Peyer's patch (tissue), 4 donors: ENCODE data around the gene CADM1. TPM values are rescaled to one million over a fixed set of nuclear protein-coding genes. Genes with fewer than 3 reads are reported as not detected.

Experiments
- DNase-seq, 3 donors: peaks; one replicate each; pipeline ENCODE4 v3.0.0-alpha.2; 2017 to 2019
- H3K27ac ChIP-seq, 4 donors: fragments of 200-600 bp; sonication (generic); one replicate each; pipeline ENCODE4 v1.5.1; 2016 to 2019
- H3K27me3 ChIP-seq, 2 donors: fragments of 200-600 bp; sonication (generic); one replicate each; pipeline ENCODE4 v1.5.1; 2019
- H3K36me3 ChIP-seq, 3 donors: fragments of 200-600 bp; sonication (generic); one replicate each; pipeline ENCODE4 v1.5.1; 2016 to 2019
- H3K4me1 ChIP-seq, 4 donors: fragments of 200-600 bp; sonication (generic); one replicate each; pipeline ENCODE4 v1.5.1; 2016 to 2019
- H3K4me3 ChIP-seq, 4 donors: fragments of 200-600 bp; sonication (generic); 1 replicate in 3 of 4; 2 replicates in 1 of 4; pipeline ENCODE4 v1.5.1; 2016 to 2019; ENCODE audit warnings: mild to moderate bottlenecking in 1 of 4
- H3K9me3 ChIP-seq, 4 donors: fragments of 200-600 bp; sonication (generic); one replicate each; pipeline ENCODE4 v1.5.1; 2016 to 2019; ENCODE audit warnings: mild to moderate bottlenecking in 1 of 4
- CTCF ChIP-seq, 6 experiments: fragments of 450-650 bp in 4 of 6; fragments of 200-600 bp in 2 of 6; sonication (generic) in 1 of 6; IDR thresholded peaks; one replicate each; pipeline ENCODE4 v1.5.1; 2017 to 2019; ENCODE audit warnings: antibody characterized with exemption in 6 of 6, mild to moderate bottlenecking in 3 of 6, moderate library complexity in 1 of 6
- POLR2A ChIP-seq, 2 donors: fragments of 450-650 bp; IDR thresholded peaks; one replicate each; pipeline ENCODE4 v1.5.1; 2017; ENCODE audit warnings: antibody characterized with exemption in 2 of 2, mild to moderate bottlenecking in 2 of 2, moderate library complexity in 2 of 2
- total RNA-seq, 4 donors: library from RNA; depleted of rRNA; stranded (reverse); fragments of >200 nt; gene quantifications; one replicate each; pipeline ENCODE4 v1.1.0, GENCODE V29; 2016

CADM1 gene
- total RNA-seq, 4 donors from 2014 or later, result 0.38 to 8.3 (median 2.5) TPM

GRCh38 chr11:115460512-115460911 lies 43.7 kb downstream of the CADM1 start:
- Histone ChIP-seq H3K4me1 (no peaks in the 10 kb centered on the region), H3K4me3 (no peak overlapping the region), H3K27me3 (no peaks in the 10 kb centered on the region), H3K27ac (no peak overlapping the region), H3K9me3 (no peaks in the 10 kb centered on the region), H3K36me3 (no peaks in the 10 kb centered on the region)
- DNase-seq, result no peak
- TF ChIP-seq POLR2A (IDR thresholded peaks at IDR 0.05) (no peak), CTCF (IDR thresholded peaks at IDR 0.05) (no peak)

- no peak overlapping the region for H3K4me3 ChIP-seq
- no peaks in the 10 kb centered on the region for H3K36me3 ChIP-seq
- H3K27me3 ChIP-seq, result no peaks in the 10 kb centered on the region
- DNase-seq, result no peak
- H3K9me3 ChIP-seq, result no peaks in the 10 kb centered on the region
- TF ChIP-seq CTCF (IDR thresholded peaks at IDR 0.05) (no peak), POLR2A (IDR thresholded peaks at IDR 0.05) (no peak)
- H3K4me1 ChIP-seq, result no peaks in the 10 kb centered on the region
- H3K27ac ChIP-seq, result no peak overlapping the region
Observed at GRCh38 chr11:115459563-115459962, 44.7 kb downstream of the CADM1 start.

GRCh38 chr11:115458877-115459276 lies 45.3 kb downstream of the CADM1 start:
- no peak overlapping the region for H3K4me3 ChIP-seq
- H3K9me3 ChIP-seq, result no peaks in the 10 kb centered on the region
- TF ChIP-seq POLR2A (IDR thresholded peaks at IDR 0.05) (no peak), CTCF (IDR thresholded peaks at IDR 0.05) (no peak)
- H3K36me3 ChIP-seq, result no peaks in the 10 kb centered on the region
- DNase-seq, result no peak
- no peak overlapping the region for H3K27ac ChIP-seq
- no peaks in the 10 kb centered on the region for H3K27me3 ChIP-seq
- H3K4me1 ChIP-seq, result no peaks in the 10 kb centered on the region

GRCh38 chr11:115456019-115456418 lies 48.2 kb downstream of the CADM1 start:
- no peaks in the 10 kb centered on the region for H3K27me3 ChIP-seq
- H3K9me3 ChIP-seq, result no peaks in the 10 kb centered on the region
- no peak overlapping the region for H3K27ac ChIP-seq
- DNase-seq, result no peak
- no peaks in the 10 kb centered on the region for H3K36me3 ChIP-seq
- TF ChIP-seq POLR2A (IDR thresholded peaks at IDR 0.05) (no peak), CTCF (IDR thresholded peaks at IDR 0.05) (no peak)
- no peaks in the 10 kb centered on the region for H3K4me1 ChIP-seq
- H3K4me3 ChIP-seq, result no peak overlapping the region

- no peak overlapping the region for H3K4me3 ChIP-seq
- no peak overlapping the region for H3K27ac ChIP-seq
- H3K4me1 ChIP-seq, result no peaks in the 10 kb centered on the region
- H3K27me3 ChIP-seq, result no peaks in the 10 kb centered on the region
- TF ChIP-seq CTCF (IDR thresholded peaks at IDR 0.05) (no peak), POLR2A (IDR thresholded peaks at IDR 0.05) (no peak)
- DNase-seq, result no peak
- no peaks in the 10 kb centered on the region for H3K9me3 ChIP-seq
- H3K36me3 ChIP-seq, result no peaks in the 10 kb centered on the region
Observed at GRCh38 chr11:115455613-115456012, 48.6 kb downstream of the CADM1 start.

GRCh38 chr11:115454525-115454924 lies 49.7 kb downstream of the CADM1 start:
- no peaks in the 10 kb centered on the region for H3K4me1 ChIP-seq
- no peak for TF ChIP-seq POLR2A (IDR thresholded peaks at IDR 0.05)
- no peak for TF ChIP-seq CTCF (IDR thresholded peaks at IDR 0.05)
- no peak overlapping the region for H3K27ac ChIP-seq
- no peaks in the 10 kb centered on the region for H3K9me3 ChIP-seq
- no peak overlapping the region for H3K4me3 ChIP-seq
- H3K36me3 ChIP-seq, result no peaks in the 10 kb centered on the region
- H3K27me3 ChIP-seq, result no peaks in the 10 kb centered on the region
- no peak for DNase-seq
